ENCODE results near the gene DAB1.

DAB1 gene

DNA sequence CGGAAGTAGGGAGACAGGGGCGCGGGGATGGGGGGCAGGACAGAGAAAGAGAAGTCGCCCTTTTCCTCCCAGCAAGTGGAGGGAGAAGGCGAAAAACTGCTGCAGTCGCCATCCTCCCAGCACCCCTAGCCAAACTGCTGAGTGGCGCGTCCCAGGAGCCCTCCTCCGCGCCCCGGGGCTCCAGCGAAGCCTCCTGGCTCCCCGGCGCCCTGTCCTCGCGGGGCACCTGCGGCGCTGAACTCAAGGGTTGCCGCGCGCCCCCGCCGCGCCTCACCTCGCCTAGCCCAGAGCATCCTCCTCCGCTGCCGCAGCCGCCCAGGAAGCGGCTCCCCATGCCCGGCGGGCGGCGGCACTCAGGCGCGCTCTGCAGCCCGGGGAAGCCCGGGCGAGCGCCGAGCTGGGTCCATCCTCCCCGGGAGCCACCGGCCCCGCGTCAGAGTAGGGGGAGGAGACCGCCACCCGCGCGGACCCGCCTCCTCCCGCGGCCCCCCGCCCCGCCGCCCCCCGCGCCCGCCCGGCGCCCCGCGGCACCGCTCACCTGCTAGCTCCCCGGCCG, at the start of gene DAB1:
Gene DAB1 (minus strand): TSS at position 405 of the 556 bp plus-strand sequence. CDS start 133,030 bp downstream, outside the sequence.
- peak; percentile 84 for DNase-seq

DNA sequence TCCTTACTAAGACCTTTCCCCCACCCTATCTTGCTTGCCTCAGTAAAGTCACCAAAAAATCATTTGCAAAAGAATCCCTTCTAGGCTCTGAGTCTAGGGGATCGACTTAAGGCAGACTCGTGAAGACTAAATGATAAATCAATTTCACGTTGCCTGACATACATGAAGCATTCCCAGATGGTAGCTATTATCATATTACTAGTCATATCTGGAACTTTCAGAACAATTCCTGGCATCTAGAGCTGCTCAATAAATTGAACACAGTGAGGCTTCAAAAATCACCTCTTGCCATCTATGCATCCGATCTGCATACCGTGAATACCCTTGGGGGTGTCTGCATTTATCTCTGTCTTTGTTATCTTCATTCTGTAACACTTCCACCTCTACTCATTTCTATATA, 49.6 kb upstream of the DAB1 start:
- DNase-seq: no peak

DNA sequence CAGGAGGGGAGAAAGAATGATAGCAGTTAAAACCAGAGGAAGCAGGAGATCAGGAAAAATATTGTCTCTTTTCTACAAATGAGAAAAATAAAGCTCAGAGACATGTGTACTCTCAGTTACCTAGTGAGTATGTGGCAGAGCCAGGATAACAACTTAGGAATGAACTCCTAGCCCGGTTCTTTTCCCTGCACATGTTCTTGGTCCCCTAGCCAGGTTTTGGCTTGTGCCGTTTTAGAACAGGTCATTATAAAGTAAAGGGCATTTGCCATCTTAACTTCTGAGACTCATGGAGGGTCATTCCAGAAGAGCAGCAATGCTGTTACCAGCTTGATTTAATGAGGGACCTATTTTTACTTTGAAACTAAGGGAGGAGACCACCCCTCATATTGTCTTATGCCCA, 48.1 kb upstream of the DAB1 start:
- DNase-seq: no peak

DNA sequence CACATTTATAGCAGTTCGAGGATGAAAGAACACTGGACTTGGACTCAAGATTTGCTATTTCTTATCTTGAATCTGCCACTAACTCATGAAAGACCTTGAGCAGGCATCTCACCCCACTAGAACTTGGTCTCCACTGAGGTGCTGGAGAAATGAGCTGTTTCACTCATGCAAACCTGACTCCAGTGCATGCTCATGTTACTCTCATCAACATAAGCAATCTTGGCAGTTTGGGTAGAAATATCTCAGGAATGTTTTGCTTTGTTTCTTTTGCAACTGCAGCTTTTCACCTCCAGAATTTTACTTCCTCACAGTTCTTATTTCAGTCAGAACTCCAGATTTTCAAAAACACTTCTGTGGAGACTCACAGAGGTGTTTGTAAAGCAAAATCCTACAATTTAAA, 46.2 kb upstream of the DAB1 start:
- DNase-seq: no peak

DNA sequence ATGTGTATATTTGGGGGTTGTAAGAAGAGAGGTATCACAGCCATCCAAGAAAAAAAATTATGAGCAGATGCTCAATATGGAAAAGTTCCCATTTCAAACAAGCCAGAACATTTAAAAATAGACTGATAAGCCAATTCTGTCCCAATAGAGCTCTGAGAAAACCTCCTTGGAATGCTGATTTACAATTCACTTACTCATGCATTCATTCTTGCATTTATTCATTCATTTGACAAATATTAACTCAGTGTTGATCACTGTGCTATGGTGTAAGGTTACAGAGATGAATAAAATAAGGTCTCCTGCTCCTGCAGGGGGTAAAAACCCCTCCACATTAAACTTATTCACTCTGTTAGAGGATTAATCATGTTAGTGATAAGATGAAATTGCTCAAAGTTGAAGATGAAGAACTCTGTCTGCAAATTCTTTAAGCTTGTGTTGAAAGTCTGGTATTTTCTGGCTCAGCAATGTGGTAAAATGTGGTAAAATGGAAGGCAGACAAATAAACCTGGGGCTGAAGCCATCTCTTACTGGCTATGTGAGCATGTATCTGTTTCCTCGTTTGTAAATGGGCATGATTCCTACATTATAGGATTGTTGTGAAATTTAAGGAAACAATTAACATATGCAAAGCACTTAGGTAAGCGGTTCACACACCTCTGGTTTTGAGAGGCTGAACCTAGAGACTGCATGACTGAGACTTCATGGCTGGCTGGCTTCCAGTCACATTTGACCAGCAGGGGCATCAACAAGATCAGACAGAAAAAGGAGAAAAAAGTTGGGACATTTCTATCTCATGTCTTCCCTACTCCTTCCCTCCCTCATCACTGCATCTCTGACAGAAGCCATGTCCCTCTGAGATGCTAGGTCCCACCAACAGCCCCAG, 45.0 kb upstream of the DAB1 start:
- DNase-seq: peak; percentile 14

DNA sequence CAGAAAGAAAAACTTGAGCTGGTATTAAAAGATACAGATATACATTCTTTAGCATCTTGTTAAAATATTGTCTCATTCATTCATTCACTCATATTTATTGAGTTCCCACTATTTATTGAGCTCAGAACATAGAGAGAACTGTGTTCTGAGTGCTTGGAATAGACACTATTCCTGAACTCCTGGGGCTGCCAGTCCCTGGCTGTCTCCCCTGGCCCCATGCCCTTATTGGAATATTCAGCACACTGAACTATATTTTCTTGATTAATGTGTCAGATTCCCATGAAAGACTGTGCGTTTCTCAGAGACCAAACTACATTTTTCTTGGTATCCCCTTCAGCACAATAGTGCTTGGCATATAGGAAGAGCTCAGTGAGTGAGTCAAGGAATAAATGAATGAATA, 44.0 kb upstream of the DAB1 start:
- no peak for DNase-seq

DNA sequence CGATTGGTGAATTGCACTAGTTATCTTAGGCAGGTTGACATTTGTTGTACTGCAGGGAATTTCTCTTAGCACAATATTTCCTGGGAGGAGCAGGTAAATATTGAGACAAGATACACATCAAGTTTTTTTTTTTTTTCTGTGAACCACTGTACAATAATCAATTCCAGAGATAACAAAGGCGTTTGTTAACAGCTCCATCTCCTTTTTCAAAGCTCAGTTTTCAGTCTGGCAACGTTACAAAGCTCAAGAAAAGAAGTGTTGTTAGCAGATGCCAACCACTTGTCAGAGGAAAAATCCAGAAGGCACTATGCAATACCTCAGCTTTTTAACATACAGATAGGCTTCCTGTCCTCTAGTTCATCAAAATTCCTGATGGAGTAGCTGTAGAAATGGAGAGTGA, 40.9 kb upstream of the DAB1 start:
- DNase-seq: peak; percentile 52

DNA sequence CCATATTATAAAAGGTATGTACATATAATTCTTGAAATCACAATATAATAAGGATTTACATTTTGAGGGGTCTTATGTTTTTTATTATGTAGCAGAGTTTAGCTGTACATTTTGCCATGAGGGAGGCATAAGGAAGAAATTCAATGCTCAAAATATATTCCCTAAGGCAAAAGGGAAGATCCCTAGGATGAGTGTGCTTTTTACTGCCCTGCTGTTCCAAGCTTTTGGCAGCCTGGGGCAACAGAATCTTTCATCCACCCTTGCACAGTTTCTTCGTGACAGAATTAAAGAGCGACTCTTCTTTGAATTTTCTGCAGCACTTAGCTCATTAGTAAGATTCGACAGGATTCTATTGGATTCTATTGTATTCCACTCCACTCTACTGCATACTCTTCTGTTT, 39.5 kb upstream of the DAB1 start:
- DNase-seq: no peak

DNA sequence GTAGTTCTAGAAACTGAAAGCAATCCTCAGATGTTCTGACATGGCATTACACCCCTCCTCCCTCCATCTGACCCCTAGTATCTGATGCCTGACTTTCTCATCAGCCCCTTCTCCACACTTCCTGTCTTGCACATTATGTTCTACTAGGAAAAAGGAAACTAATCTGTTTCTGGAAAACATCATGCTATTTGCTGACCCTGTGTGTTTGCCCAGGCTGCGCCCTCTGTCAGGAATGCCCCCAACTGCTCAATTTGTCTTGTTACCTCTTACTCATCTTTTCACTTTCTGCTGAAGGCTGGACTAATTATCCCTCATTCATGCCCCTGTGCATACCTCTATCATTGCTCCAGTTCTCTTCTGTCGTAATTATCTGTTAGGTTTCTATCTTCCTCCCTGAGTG, 37.5 kb upstream of the DAB1 start:
- DNase-seq: no peak

DNA sequence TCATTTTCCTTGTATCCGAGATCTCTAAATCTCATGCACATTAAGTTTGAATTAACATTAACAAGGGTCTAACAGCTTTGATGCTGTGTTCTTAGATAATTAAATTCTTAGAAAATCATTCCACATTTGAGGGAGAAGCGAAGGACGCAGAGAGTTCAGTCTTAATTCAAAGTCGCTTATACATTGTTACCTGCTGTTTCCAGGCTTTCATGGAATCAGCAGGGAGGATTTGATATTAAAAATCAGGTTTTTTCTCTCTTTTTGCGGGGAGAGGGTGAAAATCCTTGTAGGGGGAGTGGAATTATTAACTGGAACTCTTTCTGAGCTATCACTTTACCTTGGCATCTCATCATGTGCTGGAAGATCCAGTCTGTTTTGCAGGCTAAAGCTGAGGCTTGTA, 27.7 kb upstream of the DAB1 start:
- DNase-seq: no peak

DNA sequence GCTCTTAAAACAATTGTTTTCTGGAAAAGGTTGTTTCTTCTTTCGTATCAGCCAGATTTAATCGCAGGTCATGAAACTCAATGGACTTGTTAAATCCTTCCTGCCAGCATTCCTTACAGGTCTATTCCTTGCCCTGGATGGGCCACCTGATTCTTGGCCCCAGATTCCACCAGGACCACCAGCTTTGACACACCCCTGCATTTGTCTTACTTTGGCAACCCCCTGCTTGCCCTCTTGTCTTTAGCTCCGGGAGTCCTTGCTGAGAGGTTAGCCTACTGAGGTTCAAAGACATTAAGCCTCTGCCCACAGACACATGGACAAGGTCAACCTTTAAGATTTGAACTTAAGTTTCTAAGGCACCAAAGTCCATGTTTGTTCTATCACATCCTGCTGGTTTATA, 27.1 kb upstream of the DAB1 start:
- DNase-seq: no peak

DNA sequence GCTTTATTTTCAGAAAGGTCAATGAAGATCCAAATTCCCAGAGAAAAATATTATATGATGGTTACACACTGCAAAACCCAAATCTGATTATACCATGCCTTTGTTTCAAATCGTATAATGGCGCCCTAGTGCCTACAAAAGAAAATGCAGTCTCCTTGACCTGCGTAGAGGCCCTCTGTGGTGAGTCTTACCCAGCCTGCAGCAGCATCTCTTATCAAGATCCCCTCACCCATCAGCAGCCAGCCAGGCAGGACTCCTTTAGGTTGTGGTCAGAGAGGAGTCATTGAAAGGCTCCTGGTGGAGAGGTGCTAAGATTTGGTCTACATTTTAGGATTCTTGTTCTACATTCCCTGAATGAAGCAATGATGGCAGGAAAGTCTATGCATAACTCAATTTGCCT, 23.7 kb upstream of the DAB1 start:
- no peak for DNase-seq

DNA sequence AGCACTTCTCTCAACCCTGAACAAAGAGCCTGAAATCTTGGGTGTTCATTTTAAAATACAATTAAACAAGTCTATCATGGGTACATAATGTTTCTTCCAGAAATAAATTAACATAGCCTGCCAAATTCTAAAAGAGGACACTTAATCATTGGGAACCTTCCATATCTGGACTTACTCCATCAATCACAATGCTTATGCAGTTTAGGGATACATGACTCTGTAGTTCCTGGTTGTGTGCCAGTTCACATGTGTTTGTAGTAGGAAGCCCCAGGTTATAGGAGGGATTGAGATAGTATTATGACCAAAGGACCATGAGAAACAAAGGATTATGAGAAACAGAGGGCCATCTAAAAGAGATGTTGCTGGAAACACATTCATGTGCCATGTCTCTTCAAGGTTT, 19.1 kb upstream of the DAB1 start:
- DNase-seq: no peak

DNA sequence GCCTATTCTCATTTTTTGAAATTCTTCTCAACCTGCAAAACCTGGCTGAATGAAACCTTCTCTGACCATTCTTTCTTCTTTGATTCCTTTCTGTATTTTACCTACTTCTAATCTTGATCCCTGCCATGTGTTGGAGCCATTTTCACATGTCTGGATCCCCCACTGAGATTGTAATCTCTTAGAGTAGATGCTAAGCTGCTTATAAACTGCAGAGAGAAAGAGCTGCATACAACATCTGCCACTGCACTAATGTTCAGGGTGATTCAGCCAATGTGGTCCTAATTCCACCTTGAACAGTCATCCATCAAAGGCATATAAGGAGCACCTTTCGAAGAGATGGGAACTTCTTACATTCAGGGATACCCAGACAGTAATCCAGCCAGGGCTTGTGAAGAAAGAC, 16.2 kb upstream of the DAB1 start:
- DNase-seq: no peak

DNA sequence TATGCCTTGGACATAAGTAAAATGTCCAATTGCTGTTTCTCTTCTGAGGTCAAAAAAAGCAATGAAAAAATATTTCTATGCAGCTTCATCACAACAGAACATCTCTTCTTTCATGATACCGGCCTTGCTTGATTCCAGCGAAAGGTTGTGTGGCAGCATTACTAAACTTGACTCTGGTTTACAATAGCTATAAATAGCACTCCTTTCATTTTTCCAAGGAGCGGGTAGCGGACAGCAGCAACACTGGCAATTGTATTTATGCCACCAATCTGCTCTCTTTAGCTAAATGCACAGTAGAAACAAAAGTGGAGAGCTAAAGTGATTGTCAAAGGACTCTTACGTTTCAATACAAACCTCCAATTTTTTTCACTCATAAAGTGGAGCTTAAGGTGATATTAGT, 7.5 kb upstream of the DAB1 start:
- DNase-seq: no peak

DNA sequence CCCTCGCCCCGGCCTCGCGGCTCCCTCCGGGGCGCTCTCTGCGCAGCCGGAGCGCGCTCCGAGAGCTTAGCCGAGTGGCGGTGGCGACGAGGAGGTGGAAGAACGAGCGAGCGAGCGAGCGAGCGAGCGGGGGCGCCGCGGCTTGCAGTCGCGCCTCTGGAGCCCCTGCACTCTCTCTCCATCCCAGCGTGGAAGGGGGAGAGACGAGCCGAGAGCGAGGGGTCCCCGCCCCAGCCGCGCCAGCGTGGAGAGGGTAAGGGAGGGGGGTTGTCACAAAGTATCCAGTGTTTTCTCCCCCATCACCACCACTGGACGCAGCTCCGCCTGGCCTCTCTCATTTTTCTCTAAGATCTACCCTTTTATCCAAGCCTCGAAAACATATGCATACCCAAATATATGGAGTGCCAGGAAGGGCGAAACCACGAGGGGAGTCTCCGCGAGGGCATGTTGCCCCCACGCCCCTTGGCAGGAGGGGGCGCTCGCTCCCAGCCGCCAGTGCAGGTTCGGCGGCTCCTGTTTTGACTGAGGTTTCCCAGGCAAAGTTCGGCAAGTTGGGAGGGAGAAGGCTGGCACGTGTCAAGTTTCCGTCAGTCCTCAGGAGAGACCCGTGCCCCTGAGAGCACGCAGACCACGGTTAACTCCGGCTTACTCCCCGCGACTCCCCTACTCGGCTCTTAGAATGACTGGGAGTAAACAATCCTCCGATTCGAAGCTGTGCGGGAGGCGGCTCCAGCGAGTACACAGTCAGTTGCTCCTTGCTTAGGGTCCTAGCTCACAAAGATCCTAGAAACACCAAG, 569 bp upstream of the DAB1 start:
- DNase-seq: peak; percentile 84

DNA sequence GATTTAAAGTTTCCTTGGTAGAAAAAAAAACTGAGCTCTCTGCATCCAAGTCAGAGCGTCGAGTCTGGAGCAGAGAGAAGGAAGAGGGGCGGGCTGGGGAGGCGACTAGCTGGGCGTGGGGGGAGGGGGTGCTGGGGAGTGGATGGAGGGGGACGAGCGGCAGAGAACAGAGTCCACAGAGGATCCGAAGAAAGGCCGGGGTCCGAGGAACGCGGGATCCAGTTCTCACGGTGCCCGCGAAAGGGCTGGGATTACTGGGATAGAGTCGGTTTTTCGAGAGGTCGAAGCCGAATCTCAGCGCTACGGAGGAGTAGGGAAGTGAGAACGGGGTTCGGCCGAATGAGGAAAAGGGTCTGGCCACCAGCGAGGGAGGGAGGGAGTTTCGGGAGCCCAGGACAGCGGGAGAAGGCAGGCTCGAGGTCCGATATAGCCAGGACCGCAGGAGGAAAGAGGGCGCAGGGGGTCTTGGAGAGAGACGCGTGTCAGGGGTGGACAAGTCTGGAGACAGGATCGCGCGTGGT, 665 bp downstream of the DAB1 start:
- peak; percentile 59 for DNase-seq

DNA sequence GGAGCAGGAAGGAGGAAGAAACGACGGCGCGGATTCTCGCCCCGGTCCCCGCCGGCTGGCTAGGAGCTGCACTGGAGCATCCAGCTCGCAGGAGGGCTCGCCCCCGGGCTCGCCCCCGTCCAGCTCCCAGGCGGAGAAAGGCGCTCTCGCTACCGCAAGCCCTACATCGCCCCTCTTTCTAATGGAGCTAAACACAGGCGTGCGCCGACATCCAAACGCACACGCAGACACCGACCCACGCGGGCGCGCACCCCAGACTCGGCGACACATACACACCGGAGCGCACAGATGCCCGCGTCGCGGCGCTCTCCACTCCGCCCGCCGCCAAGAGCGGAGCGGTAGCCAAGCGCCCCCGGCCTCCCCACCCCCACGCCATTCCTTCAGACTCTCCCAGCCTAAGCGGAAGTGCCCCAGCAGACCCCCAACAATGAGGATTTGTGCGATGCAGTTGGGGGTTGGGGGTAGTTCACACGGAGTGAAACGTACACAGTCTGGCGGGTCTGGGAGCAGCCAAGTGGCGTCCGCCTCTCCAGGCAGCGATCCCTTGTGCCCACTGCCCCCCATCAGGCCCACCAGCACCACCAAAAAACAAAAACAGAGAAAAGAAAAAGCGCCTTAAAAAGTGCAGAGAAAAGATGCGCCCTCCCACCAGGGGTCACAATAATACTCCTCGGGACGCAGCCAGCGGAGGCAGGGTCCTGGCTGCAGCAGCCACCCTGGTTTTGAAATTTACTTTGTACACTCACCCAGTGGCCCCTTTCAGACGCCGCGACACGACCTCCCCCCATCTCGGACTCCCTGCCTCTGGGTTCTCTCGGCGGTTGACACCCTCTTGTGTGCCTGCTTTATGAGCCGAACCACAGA, 1.4 kb downstream of the DAB1 start:
- peak; percentile 85 for DNase-seq

DNA sequence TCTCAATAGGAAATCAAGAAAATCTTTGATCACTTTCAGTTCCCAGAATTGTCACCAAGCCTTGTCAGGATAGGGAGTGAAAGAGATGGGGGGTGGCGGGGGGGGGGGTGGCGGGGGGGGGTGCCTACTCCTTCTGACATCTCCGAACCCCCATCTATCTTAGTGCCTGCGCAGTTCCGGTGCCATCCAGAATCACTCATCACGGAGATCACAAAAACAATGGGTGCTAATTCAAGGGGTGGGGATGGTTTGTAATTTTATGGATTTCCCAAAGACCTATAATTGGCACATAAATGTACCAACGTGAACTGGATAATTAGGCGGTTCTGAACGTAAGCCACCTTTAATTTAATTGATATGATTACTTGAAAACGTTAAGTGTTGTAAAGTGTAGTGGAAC, 2.1 kb downstream of the DAB1 start:
- no peak for DNase-seq

DNA sequence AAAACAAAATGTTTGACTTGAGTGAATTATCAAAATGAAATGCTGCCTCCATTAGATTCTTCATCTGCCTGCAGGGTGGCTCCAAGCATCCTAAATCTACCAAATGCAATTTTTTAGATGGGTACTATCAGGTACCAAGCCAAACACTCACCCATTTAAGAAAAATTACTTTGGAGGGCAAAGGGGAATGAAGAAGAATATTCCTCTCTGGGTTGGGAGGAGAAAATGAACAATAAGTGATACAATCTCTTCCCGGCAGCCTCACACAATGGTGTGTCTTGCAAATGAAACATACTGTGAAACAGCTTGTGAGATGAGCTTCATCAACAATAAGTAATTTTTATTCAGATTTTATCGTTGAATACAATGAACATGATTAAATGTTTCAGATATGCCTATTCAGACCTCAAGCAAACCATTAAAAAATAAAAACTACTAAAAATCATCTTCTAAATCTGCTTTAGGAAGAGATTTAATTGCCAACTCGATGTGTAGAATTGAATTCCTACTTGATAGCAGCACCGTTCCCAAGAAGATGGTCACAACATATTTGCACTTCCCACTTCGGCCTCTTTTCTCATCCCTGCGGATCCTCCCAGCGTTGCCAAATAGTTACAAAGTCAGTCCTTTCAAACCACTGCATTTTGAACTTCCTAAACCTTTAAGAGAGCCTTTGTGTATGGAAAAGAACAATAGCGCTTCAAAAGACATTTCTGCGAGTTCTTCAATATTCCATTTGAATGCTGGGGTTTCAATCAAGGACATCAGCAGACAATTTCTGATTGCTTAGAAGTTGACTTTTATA, 2.7 kb downstream of the DAB1 start:
- DNase-seq: no peak

DNA sequence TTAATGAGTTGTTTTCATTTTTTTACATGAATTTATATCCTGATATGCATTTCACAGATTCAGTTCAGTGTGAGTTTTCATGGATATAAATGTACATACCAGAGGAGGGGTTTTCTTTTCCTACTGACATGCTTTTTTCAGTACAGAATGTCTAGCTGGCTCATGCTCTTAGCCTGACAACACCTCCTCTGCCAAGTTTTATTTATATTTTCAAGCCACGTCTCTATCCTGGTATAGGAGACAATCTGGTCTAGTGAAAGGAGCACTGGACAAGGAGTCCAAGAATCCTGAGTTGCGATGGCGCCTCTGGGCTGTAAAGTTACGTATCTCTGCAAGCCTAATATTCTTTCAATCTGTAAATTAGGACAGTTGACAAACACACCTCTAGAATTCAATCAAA, 4.9 kb downstream of the DAB1 start:
- DNase-seq: no peak

DNA sequence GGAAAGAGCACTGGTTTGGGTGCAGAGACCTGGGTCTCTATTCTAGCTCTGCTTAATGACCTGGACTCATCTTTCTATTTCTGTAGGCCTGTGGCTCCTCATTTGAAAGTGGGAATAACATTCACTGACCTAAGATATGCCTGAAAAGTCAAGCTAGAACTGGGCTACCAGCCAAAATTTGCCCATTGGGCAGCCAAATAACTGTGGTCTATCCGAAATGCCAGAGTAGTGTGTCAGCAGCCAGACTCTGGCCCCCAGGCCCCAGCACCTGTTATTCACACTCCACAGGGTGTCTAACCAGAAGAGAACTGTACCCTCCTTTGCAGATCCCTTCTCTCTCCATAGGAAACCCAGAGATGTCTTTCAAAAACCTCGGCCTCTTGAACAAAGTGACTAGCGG, 12.6 kb downstream of the DAB1 start:
- DNase-seq: no peak

All from DMS53 (cell line).